Measurements from ENCODE around the gene CCNY. TPM values are rescaled to one million over a fixed set of nuclear protein-coding genes. Genes with fewer than 3 reads are reported as not detected.

CCNY gene
- total RNA-seq, 1 donor from 2014 or later: 68.7 TPM

DNA sequence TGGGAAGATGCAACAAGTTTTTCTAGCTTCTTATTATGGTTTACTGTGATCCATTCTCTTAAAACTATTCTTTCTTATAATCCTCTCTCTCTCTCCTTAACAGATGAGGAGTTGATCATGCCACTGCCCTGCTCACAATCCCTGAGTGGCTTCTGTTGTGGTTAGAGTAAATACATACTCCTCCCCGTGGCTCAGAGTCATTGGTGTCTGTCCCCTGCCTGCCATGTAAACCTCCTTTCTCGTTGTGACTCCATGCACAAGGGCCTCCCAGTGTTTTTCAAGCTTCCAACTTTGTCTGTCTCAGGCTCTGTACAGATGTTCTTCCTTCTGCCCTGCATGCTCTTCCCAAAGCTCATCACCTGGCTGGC lies 20.4 kb downstream of the CCNY start:
- H3K4me3 Mint-ChIP-seq (ENCODE audit: unreplicated experiment): no peak overlapping the region
- TF ChIP-seq, protein P1, sequence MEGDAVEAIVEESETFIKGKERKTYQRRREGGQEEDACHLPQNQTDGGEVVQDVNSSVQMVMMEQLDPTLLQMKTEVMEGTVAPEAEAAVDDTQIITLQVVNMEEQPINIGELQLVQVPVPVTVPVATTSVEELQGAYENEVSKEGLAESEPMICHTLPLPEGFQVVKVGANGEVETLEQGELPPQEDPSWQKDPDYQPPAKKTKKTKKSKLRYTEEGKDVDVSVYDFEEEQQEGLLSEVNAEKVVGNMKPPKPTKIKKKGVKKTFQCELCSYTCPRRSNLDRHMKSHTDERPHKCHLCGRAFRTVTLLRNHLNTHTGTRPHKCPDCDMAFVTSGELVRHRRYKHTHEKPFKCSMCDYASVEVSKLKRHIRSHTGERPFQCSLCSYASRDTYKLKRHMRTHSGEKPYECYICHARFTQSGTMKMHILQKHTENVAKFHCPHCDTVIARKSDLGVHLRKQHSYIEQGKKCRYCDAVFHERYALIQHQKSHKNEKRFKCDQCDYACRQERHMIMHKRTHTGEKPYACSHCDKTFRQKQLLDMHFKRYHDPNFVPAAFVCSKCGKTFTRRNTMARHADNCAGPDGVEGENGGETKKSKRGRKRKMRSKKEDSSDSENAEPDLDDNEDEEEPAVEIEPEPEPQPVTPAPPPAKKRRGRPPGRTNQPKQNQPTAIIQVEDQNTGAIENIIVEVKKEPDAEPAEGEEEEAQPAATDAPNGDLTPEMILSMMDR (IDR thresholded peaks at IDR 0.05): no peak
- H3K27me3 Mint-ChIP-seq (ENCODE audit: low read depth): no peaks in the 10 kb centered on the region
- peaks cover 47% of the 10 kb centered on the region for H3K4me1 Mint-ChIP-seq (ENCODE audit: low read depth)
- DNase-seq (ENCODE audit: low spot score): no peak
- no peak overlapping the region for H3K27ac Mint-ChIP-seq (ENCODE audit: unreplicated experiment)
- H3K36me3 Mint-ChIP-seq (ENCODE audit: low read depth): no peaks in the 10 kb centered on the region
- H3K9me3 Mint-ChIP-seq (ENCODE audit: low read depth): no peaks in the 10 kb centered on the region

DNA sequence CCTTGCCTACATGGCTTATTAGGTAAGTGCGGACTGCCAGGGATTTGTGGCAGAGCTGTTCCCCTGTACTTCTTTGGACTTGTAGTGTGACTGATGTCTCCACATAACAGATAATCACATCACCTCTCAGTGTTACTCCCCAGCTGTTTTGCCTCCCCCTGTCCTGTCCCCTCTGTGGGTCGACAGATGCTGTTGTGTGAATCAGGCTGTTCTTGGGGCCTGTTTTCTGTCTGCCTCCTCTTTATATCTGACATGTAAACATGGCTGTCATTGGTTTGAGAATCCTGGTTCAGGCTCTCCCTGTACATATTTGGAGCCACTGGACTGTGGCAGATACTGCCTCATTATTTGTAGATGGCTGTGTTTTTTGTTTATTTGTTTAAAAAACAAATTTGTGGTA lies 22.7 kb downstream of the CCNY start:
- Mint-ChIP-seq H3K36me3 (ENCODE audit: low read depth) (no peaks in the 10 kb centered on the region), H3K9me3 (ENCODE audit: low read depth) (no peaks in the 10 kb centered on the region), H3K4me1 (ENCODE audit: low read depth) (peaks cover 31% of the 10 kb centered on the region), H3K27ac (ENCODE audit: unreplicated experiment) (no peak overlapping the region), H3K4me3 (ENCODE audit: unreplicated experiment) (no peak overlapping the region), H3K27me3 (ENCODE audit: low read depth) (no peaks in the 10 kb centered on the region)
- no peak for DNase-seq (ENCODE audit: low spot score)
- TF ChIP-seq, protein P1 (IDR thresholded peaks at IDR 0.05): no peak

DNA sequence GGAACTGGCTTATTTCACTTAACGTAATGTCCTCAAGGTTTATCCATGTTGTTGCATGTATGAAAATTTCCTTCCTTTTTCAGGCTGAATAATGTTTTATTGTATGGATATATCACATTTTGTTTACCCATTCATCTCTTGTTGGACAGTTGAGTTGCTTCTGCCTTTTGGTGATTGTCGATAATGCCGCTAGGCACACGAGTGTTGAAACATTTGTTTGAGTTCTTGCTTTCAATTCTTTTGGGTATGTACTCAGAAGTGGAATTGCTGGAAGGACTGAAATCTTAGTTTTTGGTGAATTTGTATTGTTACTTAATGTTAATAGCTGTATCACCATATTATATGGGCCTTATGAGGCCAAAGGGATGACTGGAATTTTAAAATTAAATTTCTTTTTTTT lies 23.6 kb downstream of the CCNY start:
- no peak for DNase-seq (ENCODE audit: low spot score)
- Mint-ChIP-seq H3K36me3 (ENCODE audit: low read depth) (no peaks in the 10 kb centered on the region), H3K27me3 (ENCODE audit: low read depth) (no peaks in the 10 kb centered on the region), H3K4me1 (ENCODE audit: low read depth) (peaks cover 28% of the 10 kb centered on the region), H3K4me3 (ENCODE audit: unreplicated experiment) (no peak overlapping the region), H3K9me3 (ENCODE audit: low read depth) (no peaks in the 10 kb centered on the region), H3K27ac (ENCODE audit: unreplicated experiment) (no peak overlapping the region)
- TF ChIP-seq, protein P1 (IDR thresholded peaks at IDR 0.05): no peak

DNA sequence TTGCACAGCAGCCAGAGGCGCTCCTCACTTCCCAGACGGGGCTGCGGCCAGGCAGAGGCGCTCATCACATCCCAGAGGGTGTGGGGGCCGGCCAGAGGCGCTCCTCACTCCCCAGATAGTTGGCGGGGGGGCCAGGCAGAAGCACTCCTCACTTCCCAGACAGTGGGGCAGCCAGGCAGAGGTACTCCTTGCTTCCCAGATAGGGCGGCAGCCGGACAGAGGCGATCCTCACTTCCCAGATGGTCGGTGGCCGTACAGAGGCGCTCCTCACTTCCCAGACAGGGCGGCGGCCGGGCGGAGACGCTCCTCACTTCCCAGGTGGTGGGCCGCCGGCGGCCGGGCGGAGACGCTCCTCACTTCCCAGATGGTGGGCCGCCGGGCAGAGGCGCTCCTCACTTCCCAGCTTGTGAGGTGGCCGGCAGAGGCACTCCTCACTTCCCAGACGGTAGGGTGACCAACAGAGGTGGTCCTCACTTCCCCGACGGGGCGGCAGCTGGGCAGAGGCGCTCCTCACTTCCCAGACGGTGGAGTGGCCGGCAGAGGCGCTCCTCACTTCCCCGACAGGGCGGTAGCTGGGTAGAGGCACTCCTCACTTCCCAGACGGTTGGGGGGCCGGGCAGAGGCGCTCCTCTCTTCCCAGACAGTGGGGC lies 26.5 kb downstream of the CCNY start:
- Mint-ChIP-seq H3K9me3 (ENCODE audit: low read depth) (no peaks in the 10 kb centered on the region), H3K4me3 (ENCODE audit: unreplicated experiment) (no peak overlapping the region), H3K4me1 (ENCODE audit: low read depth) (peaks cover 9% of the 10 kb centered on the region), H3K27ac (ENCODE audit: unreplicated experiment) (no peak overlapping the region), H3K27me3 (ENCODE audit: low read depth) (no peaks in the 10 kb centered on the region), H3K36me3 (ENCODE audit: low read depth) (no peaks in the 10 kb centered on the region)
- DNase-seq (ENCODE audit: low spot score): no peak
- TF ChIP-seq, protein P1 (IDR thresholded peaks at IDR 0.05): no peak

DNA sequence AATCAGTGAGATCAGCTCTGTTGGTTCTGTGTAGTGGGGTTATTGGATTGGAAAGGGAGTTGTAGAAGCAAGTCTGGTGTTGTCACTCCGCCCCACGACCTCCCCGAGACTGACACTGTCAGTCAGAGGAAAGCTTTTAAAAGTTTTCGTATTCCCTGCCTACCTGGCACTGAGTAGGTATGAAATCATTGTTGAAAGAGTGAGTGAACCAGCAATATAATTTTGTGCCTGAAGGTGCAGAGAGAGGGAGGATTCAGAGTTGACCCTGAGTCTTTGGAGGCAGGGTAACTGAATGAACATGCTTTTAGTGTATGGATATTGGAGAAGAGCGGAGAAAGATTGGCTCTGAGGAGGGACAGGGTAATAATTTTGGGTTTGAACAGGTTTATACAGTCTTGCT lies 27.3 kb downstream of the CCNY start:
- DNase-seq (ENCODE audit: low spot score): no peak
- Mint-ChIP-seq H3K4me1 (ENCODE audit: low read depth) (peaks cover 9% of the 10 kb centered on the region), H3K4me3 (ENCODE audit: unreplicated experiment) (no peak overlapping the region), H3K36me3 (ENCODE audit: low read depth) (no peaks in the 10 kb centered on the region), H3K27me3 (ENCODE audit: low read depth) (no peaks in the 10 kb centered on the region), H3K27ac (ENCODE audit: unreplicated experiment) (no peak overlapping the region), H3K9me3 (ENCODE audit: low read depth) (no peaks in the 10 kb centered on the region)
- TF ChIP-seq, protein P1 (IDR thresholded peaks at IDR 0.05): no peak

All from chondrocyte (in vitro differentiated cells).